Ascending aorta (tissue), 2 donors: Measurements from ENCODE around the gene POLL. TPM values are rescaled to one million over a fixed set of nuclear protein-coding genes. Genes with fewer than 3 reads are reported as not detected.

Experiments
- DNase-seq, 2 donors: peaks; one replicate each; pipeline ENCODE4 v3.0.0-alpha.2; 2019; ENCODE audit warnings: low spot score in 2 of 2
- H3K27ac ChIP-seq, 2 donors: fragments of 200-600 bp; sonication (generic); one replicate each; pipeline ENCODE4 v1.5.1; 2016 to 2017; ENCODE audit warnings: mild to moderate bottlenecking in 1 of 2
- H3K27me3 ChIP-seq: fragments of 200-600 bp; sonication (generic); one replicate; pipeline ENCODE4 v1.5.1; 2017
- H3K36me3 ChIP-seq, 2 donors: fragments of 200-600 bp; sonication (generic); one replicate each; pipeline ENCODE4 v1.5.1; 2016
- H3K4me1 ChIP-seq, 2 donors: fragments of 200-600 bp; sonication (generic); one replicate each; pipeline ENCODE4 v1.5.1; 2016 to 2017; ENCODE audit warnings: mild to moderate bottlenecking in 1 of 2
- H3K4me3 ChIP-seq, 2 donors: fragments of 200-600 bp; sonication (generic); one replicate each; pipeline ENCODE4 v1.5.1; 2016 to 2017; ENCODE audit warnings: mild to moderate bottlenecking in 1 of 2
- H3K9me3 ChIP-seq, 2 donors: fragments of 200-600 bp; sonication (generic); one replicate each; pipeline ENCODE4 v1.5.1; 2016
- CTCF ChIP-seq, 3 experiments: fragments of 200-600 bp in 2 of 3; fragments of 450-650 bp in 1 of 3; sonication (generic) in 2 of 3; IDR thresholded peaks; one replicate each; pipeline ENCODE4 v1.5.1; 2016 to 2019; ENCODE audit warnings: antibody characterized with exemption in 3 of 3, mild to moderate bottlenecking in 1 of 3, moderate library complexity in 1 of 3
- intact Hi-C: fragments of 100-400 bp; cut with DNase I; formaldehyde crosslinking; loops from one replicate; pipeline ENCODE4 v1.15.1; 2023
- total RNA-seq: library from RNA; depleted of rRNA; stranded (reverse); fragments of >200 nt; gene quantifications from one replicate; pipeline ENCODE4 v1.1.0, GENCODE V29; 2016

POLL gene
- total RNA-seq, 1 donor from 2014 or later: 17.1 TPM

GRCh38 chr10:101613646-101614045 is 25.6 kb upstream of the POLL start:
- Histone ChIP-seq H3K27me3 (no peaks in the 10 kb centered on the region), H3K36me3 (peaks cover 29 to 61% of the 10 kb centered on the region in 2 donors), H3K4me3 (no peak overlapping the region), H3K27ac (no peak overlapping the region), H3K9me3 (no peaks in the 10 kb centered on the region), H3K4me1 (no peaks in the 10 kb centered on the region)
- DNase-seq: no peak
- intact Hi-C loops: no loop called here
- TF ChIP-seq CTCF (IDR thresholded peaks at IDR 0.05): no peak

- intact Hi-C loops: no loop called here
- no peak for TF ChIP-seq CTCF (IDR thresholded peaks at IDR 0.05)
- peaks cover 29 to 66% of the 10 kb centered on the region in 2 donors for H3K36me3 ChIP-seq
Observed at GRCh38 chr10:101612872-101613271, 24.8 kb upstream of the POLL start.

GRCh38 chr10:101612086-101612485 is 24.0 kb upstream of the POLL start:
- DNase-seq: no peak
- Histone ChIP-seq H3K4me3 (no peak overlapping the region), H3K36me3 (peaks cover 29 to 67% of the 10 kb centered on the region in 2 donors), H3K9me3 (no peaks in the 10 kb centered on the region), H3K4me1 (no peaks in the 10 kb centered on the region), H3K27ac (no peak overlapping the region), H3K27me3 (no peaks in the 10 kb centered on the region)
- TF ChIP-seq CTCF (IDR thresholded peaks at IDR 0.05): no peak
- intact Hi-C loops: no loop called here

More at GRCh38 chr10:101612872-101613271, 24.8 kb upstream of the POLL start:
- Histone ChIP-seq H3K4me3 (no peak overlapping the region), H3K27ac (no peak overlapping the region), H3K4me1 (no peaks in the 10 kb centered on the region), H3K9me3 (no peaks in the 10 kb centered on the region), H3K27me3 (no peaks in the 10 kb centered on the region)
- DNase-seq: no peak

- Histone ChIP-seq H3K36me3 (peaks cover 25 to 61% of the 10 kb centered on the region in 2 donors), H3K27me3 (no peaks in the 10 kb centered on the region), H3K27ac (no peak overlapping the region), H3K4me1 (no peaks in the 10 kb centered on the region), H3K9me3 (no peaks in the 10 kb centered on the region), H3K4me3 (no peak overlapping the region)
- DNase-seq: no peak
- no peak for TF ChIP-seq CTCF (IDR thresholded peaks at IDR 0.05)
- intact Hi-C loops: no loop called here
Observed at GRCh38 chr10:101611096-101611905, 23.2 kb upstream of the POLL start.

- intact Hi-C loops: no loop called here
- Histone ChIP-seq H3K4me1 (no peaks in the 10 kb centered on the region), H3K36me3 (peaks cover 19 to 64% of the 10 kb centered on the region in 2 donors), H3K27ac (no peak overlapping the region), H3K4me3 (no peak overlapping the region), H3K9me3 (no peaks in the 10 kb centered on the region), H3K27me3 (no peaks in the 10 kb centered on the region)
- DNase-seq: no peak
- no peak for TF ChIP-seq CTCF (IDR thresholded peaks at IDR 0.05)
Observed at GRCh38 chr10:101609481-101609880, 21.4 kb upstream of the POLL start.
